NCI-H1930 (cell line): ENCODE data around the gene ZSWIM6.

Experiments used
- DNase-seq, 2 experiments: peaks; one replicate each; lab custom pipeline; 2025; lab: John Stamatoyannopoulos, UW

Gene ZSWIM6

GRCh38 chr5:61331407-61332357 is at the start of gene ZSWIM6:
TSS of gene ZSWIM6 (plus strand) at chr5:61332258. CDS start at chr5:61332273, 15 bp downstream.
- peak; percentile 88 to 95 for DNase-seq

GRCh38 chr5:61283471-61283870 is 48.6 kb upstream of the ZSWIM6 start:
- no peak for DNase-seq

- DNase-seq, result no peak
Measured at GRCh38 chr5:61285531-61285930, 46.5 kb upstream of the ZSWIM6 start.

GRCh38 chr5:61286446-61287132 is 45.5 kb upstream of the ZSWIM6 start:
- DNase-seq, result no peak

GRCh38 chr5:61287474-61287873 is 44.6 kb upstream of the ZSWIM6 start:
- no peak for DNase-seq

GRCh38 chr5:61289241-61289640 is 42.8 kb upstream of the ZSWIM6 start:
- DNase-seq, result no peak

GRCh38 chr5:61289669-61290306 is 42.3 kb upstream of the ZSWIM6 start:
- no peak for DNase-seq

- no peak for DNase-seq
Measured at GRCh38 chr5:61290791-61291210, 41.3 kb upstream of the ZSWIM6 start.

GRCh38 chr5:61292062-61292657 is 39.9 kb upstream of the ZSWIM6 start:
- DNase-seq, result no peak

- no peak for DNase-seq
Measured at GRCh38 chr5:61293071-61293470, 39.0 kb upstream of the ZSWIM6 start.

GRCh38 chr5:61293873-61294272 is 38.2 kb upstream of the ZSWIM6 start:
- DNase-seq, result no peak

GRCh38 chr5:61295365-61295764 is 36.7 kb upstream of the ZSWIM6 start:
- DNase-seq, result no peak

- DNase-seq, result no peak
Measured at GRCh38 chr5:61298066-61298465, 34.0 kb upstream of the ZSWIM6 start.

- DNase-seq, result no peak
Measured at GRCh38 chr5:61298580-61298979, 33.5 kb upstream of the ZSWIM6 start.

GRCh38 chr5:61299261-61299681 is 32.8 kb upstream of the ZSWIM6 start:
- no peak for DNase-seq

- no peak for DNase-seq
Measured at GRCh38 chr5:61301341-61302199, 30.5 kb upstream of the ZSWIM6 start.

GRCh38 chr5:61302200-61302563 is 29.9 kb upstream of the ZSWIM6 start:
- DNase-seq, result no peak

GRCh38 chr5:61303346-61303745 is 28.7 kb upstream of the ZSWIM6 start:
- DNase-seq, result no peak

- no peak for DNase-seq
Measured at GRCh38 chr5:61304590-61305381, 27.3 kb upstream of the ZSWIM6 start.

GRCh38 chr5:61306531-61307131 is 25.4 kb upstream of the ZSWIM6 start:
- DNase-seq, result no peak
